Urinary bladder (tissue), 4 donors: ENCODE measurements around the gene TEX261. TPM values are rescaled to one million over a fixed set of nuclear protein-coding genes. Genes with fewer than 3 reads are reported as not detected.

Source experiments
- DNase-seq: peaks from one replicate; pipeline ENCODE4 v3.0.0-alpha.2; 2015; ENCODE audit errors: extremely low spot score
- H3K27ac ChIP-seq: one replicate; pipeline ENCODE4 v1.5.1; 2013; ENCODE audit warnings: low read depth, mild to moderate bottlenecking, moderate library complexity
- H3K36me3 ChIP-seq: one replicate; pipeline ENCODE4 v1.6.1; 2013; ENCODE audit warnings: mild to moderate bottlenecking, moderate library complexity; ENCODE audit not compliant: insufficient read depth
- H3K4me1 ChIP-seq: one replicate; pipeline ENCODE4 v1.6.1; 2013; ENCODE audit warnings: mild to moderate bottlenecking, moderate library complexity; ENCODE audit not compliant: insufficient read depth
- H3K4me3 ChIP-seq: one replicate; pipeline ENCODE4 v1.5.1; 2013; ENCODE audit warnings: low read depth, low read length
- WGBS: extraction: QIAGEN DNeasy Blood & Tissue Kit; methylation state at CpG from one replicate; pipeline ENCODE4 v1.1.7; 2013; 5-methylcytosine and 5-hydroxymethylcytosine counted together
- polyA plus RNA-seq: library from polyadenylated mRNA; stranded (reverse); fragments of 200-250 nt; gene quantifications from one replicate; pipeline ENCODE4 v1.2.3, GENCODE V29; 2013
- total RNA-seq: library from RNA; depleted of rRNA; stranded (reverse); fragments of >200 nt; gene quantifications from one replicate; pipeline ENCODE4 v1.2.3, GENCODE V29; 2014
- donor health status: healthy with polysubstance abuse.
- donor health status: healthy.

The TEX261 gene
- total and polyA plus RNA-seq, 2 donors, result 25.0 to 44.4 TPM

DNA sequence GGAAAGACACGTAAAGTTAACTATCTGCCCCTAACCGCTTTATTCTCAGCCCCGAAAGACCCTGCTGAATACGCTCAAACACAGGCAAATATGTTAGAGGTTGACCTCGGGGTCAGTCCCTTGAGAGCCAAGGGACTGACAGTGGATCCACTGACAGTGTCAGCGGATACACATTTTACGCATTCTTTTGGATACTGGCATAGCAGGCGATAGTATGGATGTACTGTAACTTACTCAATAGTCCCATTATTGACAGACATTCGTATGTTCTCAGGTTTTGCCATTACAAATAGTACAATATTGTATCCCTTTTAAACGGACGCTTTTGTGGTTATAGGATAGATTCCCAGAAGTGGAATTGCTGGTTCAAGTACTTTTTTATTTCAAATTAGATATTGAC is 45.6 kb downstream of the TEX261 start:
- 70% methylated on average over 11 of the region's 11 CpGs for WGBS
- Histone ChIP-seq H3K27ac (no peak overlapping the region), H3K4me1 (no peaks in the 10 kb centered on the region), H3K4me3 (no peak overlapping the region), H3K36me3 (no peaks in the 10 kb centered on the region)
- no peak for DNase-seq

DNA sequence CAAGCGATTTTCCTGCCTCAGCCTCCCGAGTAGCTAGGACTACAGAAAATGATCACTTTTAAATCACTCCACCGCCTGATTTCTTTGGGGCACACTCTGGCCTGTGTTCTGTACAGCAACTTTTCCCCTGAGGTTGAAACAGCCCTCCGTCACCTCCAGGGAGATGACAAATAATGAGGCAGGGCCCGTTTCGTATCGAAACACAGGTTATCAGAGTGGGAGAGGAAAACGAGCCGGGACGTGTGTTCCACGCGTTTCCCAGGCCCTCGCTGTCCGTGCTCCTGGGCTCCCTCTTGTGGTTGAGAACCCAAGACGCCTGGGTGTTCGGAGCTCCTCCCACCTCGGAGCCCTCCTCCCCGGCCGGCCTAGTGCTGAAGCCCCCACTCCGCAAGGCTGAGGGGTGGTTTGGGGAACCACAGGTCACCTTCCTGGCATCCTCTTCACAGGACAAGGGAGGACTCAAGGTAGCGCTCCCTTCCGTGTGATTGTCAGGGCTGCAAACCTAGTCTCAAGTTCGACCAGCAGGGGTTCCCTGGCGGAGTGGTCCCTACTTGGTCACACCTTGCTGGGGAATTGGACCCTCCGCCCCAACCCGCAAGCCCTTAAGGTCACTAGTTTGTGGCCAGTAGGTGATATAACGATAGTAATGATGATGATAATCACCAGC is 46.2 kb downstream of the TEX261 start:
- Histone ChIP-seq H3K27ac (no peak overlapping the region), H3K36me3 (no peaks in the 10 kb centered on the region), H3K4me1 (no peaks in the 10 kb centered on the region), H3K4me3 (peak overlapping the region; percentile 17)
- DNase-seq, result peak; percentile 21
- WGBS, result 9% methylated on average over 27 of the region's 27 CpGs

DNA sequence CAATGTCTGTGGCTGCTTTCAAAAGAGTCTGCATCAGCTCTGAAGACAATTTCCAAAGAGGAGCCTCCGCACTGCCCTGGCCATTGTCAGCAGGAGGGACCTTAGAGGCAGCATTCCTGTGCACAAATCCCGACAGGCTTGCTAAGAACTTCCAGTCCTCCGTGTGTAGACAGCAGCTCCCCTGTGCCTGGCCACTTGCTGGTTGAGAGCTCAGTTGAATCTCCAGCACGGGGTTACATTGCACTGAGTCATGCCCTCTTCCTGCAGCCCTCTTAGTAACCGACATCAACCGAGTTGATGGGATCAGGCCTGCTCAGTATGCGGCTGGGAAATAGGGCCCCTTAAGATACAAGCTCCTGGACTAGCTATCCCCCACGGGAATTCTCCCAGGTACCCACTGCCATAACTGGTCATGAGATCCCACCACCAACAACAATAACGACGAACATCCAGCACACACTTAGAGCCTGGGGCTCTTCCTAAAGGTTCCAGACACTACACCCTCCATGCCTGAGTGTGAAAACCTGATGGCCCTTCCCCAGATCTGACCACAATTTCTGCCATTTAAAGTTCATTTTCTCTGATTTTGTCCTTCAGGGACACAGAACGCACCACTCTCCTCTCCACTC is 47.0 kb downstream of the TEX261 start:
- no peak overlapping the region for H3K27ac ChIP-seq
- 49% methylated on average over 11 of the region's 11 CpGs for WGBS
- no peak for DNase-seq
- no peak overlapping the region for H3K4me3 ChIP-seq
- H3K4me1 ChIP-seq, result no peaks in the 10 kb centered on the region
- H3K36me3 ChIP-seq, result no peaks in the 10 kb centered on the region

DNA sequence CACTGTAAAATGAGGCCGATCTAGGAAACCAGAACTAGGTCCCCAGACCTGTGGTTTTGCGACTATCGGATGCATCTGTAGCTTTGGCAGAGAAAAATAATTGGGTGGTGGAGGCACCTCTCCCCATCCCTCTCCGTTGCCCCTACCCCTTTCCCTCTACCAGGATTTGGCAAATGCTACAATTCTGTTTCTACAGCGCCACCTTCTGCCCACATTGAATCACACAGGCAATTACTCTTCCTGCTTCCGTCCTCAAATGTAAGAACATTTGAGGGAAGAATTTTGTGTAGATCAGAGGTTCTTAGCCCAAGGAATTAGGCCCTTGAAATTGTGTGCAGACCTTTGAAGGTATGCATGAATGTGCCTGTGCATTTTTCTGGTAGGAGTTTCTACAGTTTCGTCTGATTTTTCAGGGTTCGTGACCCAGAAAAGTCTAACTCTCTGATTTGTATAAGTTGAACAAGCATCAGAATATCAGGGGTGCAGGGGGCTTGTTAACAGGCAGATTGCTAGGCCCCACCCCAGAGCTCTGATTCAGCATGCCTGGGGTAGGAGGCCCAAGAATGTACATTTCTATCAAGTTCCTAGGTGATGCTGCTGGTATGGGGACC is 47.7 kb downstream of the TEX261 start:
- no peaks in the 10 kb centered on the region for H3K36me3 ChIP-seq
- WGBS, result 19% methylated on average over 8 of the region's 8 CpGs
- no peaks in the 10 kb centered on the region for H3K4me1 ChIP-seq
- no peak overlapping the region for H3K4me3 ChIP-seq
- no peak for DNase-seq
- H3K27ac ChIP-seq, result no peak overlapping the region

DNA sequence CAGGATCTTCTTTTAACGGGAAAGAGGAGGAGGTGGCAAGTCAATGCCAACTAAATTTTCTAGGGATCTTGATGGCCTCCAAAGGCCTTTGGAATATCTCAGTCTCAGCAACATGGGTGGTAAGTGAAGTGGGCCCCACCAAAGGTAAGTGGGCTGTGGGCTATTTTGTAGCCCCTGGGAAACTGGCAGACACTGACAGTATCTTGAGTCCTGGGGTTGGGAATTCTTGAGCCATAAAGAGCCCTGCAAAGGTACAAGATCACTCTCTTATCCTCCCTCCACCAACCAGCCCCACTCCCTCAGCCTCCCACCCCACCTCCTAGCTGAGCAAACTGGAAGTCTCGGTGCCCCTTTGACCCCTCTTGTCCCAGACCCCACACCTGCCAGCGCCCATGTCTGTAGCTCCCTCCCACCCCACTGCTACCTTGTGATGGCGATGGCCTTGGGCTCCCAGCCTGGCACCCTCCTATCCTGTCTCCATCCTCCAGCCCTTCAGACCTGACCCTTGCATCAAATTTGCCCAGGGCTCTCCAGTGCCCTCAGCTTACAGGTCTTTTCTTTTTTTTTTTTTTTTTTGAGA is 50.5 kb downstream of the TEX261 start:
- WGBS, result 73% methylated on average over 4 of the region's 4 CpGs
- H3K4me3 ChIP-seq, result no peak overlapping the region
- no peak for DNase-seq
- H3K27ac ChIP-seq, result no peak overlapping the region
- H3K4me1 ChIP-seq, result no peaks in the 10 kb centered on the region
- no peaks in the 10 kb centered on the region for H3K36me3 ChIP-seq

DNA sequence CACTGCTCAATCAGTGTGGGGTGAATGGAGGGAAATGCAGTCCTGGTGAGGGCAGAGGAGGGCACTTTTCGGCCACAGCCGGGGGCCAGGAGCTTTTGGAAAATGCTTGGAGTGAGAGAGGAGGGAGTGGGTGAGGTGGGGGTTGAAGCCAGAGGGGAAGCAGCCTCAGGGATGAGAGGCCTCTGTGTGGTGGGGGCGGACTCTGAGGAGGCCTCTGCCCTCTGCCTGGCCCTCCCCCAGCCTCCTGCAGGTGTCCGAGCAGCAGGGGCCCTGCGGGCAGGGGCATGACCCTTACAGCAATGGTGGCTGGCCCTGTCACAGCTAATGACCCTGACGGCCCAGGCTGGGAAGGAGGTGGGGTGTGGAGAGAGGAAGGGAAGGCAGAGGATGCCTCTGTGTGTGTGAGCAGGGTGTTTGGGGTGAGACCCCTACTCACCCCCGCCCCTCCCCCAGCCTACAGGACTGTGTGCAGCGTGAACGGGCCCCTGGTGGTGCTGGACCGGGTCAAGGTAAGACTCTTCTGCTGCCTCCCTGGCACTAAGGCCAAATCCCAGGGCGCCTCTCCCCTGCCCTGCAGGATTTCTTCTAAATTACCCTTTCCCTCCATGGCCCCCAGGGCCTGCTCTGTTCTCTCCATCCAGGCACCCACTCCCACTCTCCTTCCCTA is 51.3 kb downstream of the TEX261 start:
- WGBS, result 65% methylated on average over 11 of the region's 11 CpGs
- DNase-seq, result no peak

DNA sequence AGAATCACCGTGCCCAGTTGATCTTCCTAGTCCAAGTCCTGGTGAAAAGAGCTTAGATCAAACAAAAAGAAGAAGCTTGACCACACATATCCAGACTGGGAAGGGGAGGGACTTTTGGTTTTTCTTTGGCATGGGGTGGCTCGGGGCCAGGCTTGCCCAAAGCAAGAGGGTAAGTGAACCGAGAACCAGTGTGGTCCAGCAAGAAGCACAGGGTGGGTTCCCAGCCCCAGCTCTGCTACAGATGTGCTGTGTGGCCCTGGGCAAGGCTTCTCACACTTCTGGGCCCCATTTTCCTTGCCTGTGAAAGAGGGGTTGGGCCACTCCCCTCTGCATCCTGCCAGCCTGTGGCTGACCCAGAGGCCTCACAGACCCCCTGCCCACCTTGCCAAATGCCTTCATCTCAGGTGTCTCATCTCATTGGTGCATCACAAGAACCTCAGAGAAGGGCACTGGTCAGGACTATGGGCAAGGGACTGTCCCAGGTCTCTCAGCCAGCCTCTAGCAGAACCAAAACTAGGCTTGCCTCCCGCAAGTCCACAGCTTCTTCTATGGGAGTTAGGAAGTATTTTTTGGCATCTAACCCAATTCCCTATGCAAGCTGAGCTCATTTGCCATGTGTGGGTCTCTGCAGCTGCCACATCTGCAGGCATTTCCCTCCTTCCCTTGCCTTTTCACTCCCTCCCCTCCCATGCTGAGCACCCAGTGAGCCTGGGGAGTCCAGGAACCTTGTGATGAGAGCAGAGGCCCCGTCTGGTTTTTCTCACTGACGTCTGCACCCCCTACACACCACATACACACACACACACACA is 52.1 kb downstream of the TEX261 start:
- WGBS, result 53% methylated on average over 6 of the region's 6 CpGs
- Histone ChIP-seq H3K27ac (no peak overlapping the region), H3K36me3 (no peaks in the 10 kb centered on the region), H3K4me1 (no peaks in the 10 kb centered on the region), H3K4me3 (no peak overlapping the region)
- no peak for DNase-seq

More for the DNA sequence above, 51.3 kb downstream of the TEX261 start:
- no peak overlapping the region for H3K27ac ChIP-seq
- H3K36me3 ChIP-seq, result no peaks in the 10 kb centered on the region
- no peak overlapping the region for H3K4me3 ChIP-seq
- H3K4me1 ChIP-seq, result no peaks in the 10 kb centered on the region

DNA sequence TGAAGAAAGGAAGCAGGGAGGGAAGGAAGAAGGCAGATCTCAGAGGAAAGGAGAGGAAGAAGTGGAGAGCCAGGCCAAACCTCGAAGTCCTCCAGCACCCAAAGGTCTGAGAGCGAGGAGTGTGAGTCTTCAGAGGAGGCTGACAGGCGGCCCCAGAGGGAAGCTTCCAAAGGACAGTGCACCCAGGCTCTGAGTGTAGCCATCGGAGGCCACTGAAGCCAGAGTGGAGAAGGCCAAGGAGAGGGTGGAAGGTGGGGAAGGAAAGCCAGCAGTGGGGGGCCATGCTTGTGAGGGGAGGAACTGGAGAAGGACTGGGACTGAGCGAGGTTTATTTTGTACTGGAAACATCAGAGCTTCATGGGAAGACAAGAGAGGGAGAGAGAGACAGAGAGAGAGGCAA is 53.0 kb downstream of the TEX261 start:
- 76% methylated on average over 5 of the region's 5 CpGs for WGBS

DNA sequence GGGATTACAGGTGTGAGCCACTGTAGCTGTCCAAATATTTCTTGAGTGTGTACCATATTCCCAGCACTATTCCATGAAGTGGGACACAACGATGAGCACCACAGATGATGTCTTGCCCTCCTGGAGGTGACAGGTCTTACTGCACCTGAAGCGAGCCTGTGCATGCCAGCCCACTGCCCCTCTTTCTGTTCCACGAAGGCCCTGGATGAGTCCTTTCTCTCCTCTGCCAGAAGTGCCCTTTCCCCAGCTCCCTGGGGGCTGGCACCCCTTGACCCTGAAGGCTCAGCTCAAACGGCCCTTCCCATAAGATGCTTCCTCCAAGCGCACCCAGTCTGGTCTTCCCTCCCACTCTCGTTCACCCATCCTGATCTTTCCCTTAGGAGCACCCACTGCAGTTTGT is 53.5 kb downstream of the TEX261 start:
- 74% methylated on average over 6 of the region's 6 CpGs for WGBS
- H3K4me3 ChIP-seq, result no peak overlapping the region
- H3K36me3 ChIP-seq, result no peaks in the 10 kb centered on the region
- H3K4me1 ChIP-seq, result no peaks in the 10 kb centered on the region
- no peak for DNase-seq
- H3K27ac ChIP-seq, result no peak overlapping the region

More for the DNA sequence above, 53.0 kb downstream of the TEX261 start:
- no peak overlapping the region for H3K4me3 ChIP-seq
- DNase-seq, result no peak
- no peak overlapping the region for H3K27ac ChIP-seq
- no peaks in the 10 kb centered on the region for H3K36me3 ChIP-seq
- no peaks in the 10 kb centered on the region for H3K4me1 ChIP-seq

DNA sequence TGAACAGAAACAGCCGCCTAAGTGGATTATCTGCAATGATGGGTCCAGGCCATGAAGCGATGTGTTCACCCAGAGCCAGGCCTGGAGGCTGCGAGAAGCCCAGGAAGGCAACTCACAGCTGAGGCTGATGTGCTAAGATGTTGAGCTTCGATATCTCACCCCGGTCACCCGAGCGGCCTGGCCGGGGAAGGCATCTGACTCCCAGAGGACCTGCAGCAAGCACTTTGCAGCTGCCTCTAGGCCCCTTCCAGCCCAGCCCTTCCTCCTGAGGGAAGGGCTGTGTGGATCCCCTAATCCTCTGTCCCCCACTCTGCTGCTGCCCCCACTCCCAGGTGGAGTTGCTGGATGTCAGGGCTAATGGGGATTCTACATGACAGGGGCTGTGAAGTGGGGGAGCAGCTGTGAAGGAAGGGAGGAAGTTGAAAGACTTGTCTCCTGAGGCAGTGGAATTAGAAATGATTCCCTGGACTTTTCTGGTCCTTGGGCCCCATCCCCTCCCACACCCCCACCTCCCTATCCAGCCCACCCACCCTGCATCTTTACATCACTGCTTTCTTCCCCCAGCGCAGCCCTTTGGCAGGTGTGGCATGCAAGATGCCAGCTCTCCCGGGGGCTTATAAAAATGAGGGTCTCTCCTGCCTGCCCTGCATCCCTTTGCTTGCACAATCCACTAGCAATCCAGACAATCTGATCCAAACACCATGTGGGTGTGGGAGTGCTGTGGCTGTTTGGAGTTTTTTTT is 54.7 kb downstream of the TEX261 start:
- 58% methylated on average over 10 of the region's 10 CpGs for WGBS
- no peak for DNase-seq
- Histone ChIP-seq H3K4me1 (no peaks in the 10 kb centered on the region), H3K27ac (no peak overlapping the region), H3K4me3 (no peak overlapping the region), H3K36me3 (no peaks in the 10 kb centered on the region)

DNA sequence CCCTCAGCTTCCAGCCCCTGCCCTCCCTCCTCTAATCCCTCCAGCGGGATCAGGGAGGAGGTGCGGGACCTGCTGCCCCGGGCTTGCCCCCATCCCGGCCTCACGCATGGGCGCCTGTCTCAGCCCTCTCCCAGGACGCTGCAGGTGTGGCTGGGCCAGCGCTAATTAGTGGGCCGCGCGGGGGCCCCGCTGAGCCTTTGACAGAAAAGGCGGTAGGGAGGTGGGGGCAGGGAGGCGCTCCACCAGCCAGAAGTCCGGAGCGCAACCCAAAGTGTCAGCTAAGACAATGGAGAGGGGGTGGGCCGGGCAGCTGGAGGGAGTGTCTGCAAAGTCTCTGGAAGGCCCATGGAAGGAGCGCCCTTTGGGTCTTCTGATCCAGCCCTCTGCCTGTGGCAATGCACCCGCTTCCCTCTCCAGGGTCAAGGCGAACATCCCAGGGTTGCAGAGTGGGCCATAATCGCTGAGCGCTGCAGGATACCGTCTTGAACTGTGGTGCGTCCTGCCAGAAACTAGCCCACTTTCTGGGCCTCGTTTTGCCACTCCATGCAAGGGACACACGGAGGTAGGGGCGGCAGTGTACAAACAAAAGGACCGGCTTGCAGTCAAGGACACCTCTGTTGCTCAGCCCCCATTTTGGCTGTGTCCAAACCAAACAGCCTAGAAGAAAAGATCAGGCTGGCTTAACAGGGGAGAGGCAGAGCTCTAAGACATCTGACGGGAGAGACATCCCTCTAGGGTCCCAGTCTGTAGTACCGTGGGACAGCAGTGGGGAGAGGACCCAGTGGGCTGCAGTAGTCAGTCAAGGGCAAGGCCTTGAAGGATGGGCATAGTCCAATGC is 55.5 kb downstream of the TEX261 start:
- WGBS, result 25% methylated on average over 30 of the region's 30 CpGs
- DNase-seq, result no peak
- Histone ChIP-seq H3K36me3 (no peaks in the 10 kb centered on the region), H3K27ac (no peak overlapping the region), H3K4me1 (no peaks in the 10 kb centered on the region), H3K4me3 (no peak overlapping the region)

DNA sequence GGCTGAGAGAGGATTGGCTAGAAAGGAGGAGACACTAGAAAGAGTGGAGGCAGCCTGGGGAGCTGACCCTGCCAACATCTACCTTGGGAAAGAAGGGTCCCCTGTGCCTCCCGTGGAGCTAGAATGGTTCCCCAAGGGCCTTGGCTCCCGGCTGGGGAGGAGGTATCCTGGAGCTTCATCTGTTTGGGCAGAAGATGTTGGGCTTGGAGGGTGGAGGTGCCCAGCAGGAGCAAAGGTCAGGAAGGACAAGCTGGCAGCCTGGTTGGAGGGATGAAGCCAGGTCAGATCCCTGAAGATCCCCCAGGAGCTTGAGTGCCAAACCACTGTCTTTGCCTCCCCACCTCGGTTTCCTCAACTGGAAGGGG is 56.1 kb downstream of the TEX261 start:
- H3K27ac ChIP-seq, result no peak overlapping the region
- H3K4me1 ChIP-seq, result no peaks in the 10 kb centered on the region
- 24% methylated on average over 3 of the region's 3 CpGs for WGBS
- no peak overlapping the region for H3K4me3 ChIP-seq
- DNase-seq, result no peak
- no peaks in the 10 kb centered on the region for H3K36me3 ChIP-seq
